ENCODE results near the gene TENM4. TPM values are rescaled to one million over a fixed set of nuclear protein-coding genes. Genes with fewer than 3 reads are reported as not detected.

TENM4 gene
- total RNA-seq, 1 donor from 2014 or later: 3.8 TPM

- Mint-ChIP-seq H3K9me3 (ENCODE audit: low read depth) (no peaks in the 10 kb centered on the region), H3K4me3 (ENCODE audit: unreplicated experiment) (no peak overlapping the region), H3K27me3 (ENCODE audit: low read depth) (peaks cover 3% of the 10 kb centered on the region), H3K4me1 (ENCODE audit: low read depth) (no peaks in the 10 kb centered on the region), H3K36me3 (ENCODE audit: low read depth) (no peaks in the 10 kb centered on the region), H3K27ac (ENCODE audit: unreplicated experiment) (no peak overlapping the region)
- DNase-seq (ENCODE audit: low spot score): no peak
- no peak for TF ChIP-seq CTCF (IDR thresholded peaks at IDR 0.05)
Observed at GRCh38 chr11:79331203-79331901, 109.5 kb downstream of the TENM4 start.

GRCh38 chr11:79330651-79331050 is 110.2 kb downstream of the TENM4 start:
- H3K9me3 Mint-ChIP-seq (ENCODE audit: low read depth): no peaks in the 10 kb centered on the region
- no peak for TF ChIP-seq CTCF (IDR thresholded peaks at IDR 0.05)

GRCh38 chr11:79329561-79329960 is 111.3 kb downstream of the TENM4 start:
- H3K9me3 Mint-ChIP-seq (ENCODE audit: low read depth): no peaks in the 10 kb centered on the region
- TF ChIP-seq CTCF (IDR thresholded peaks at IDR 0.05): no peak
- no peaks in the 10 kb centered on the region for H3K36me3 Mint-ChIP-seq (ENCODE audit: low read depth)
- H3K4me3 Mint-ChIP-seq (ENCODE audit: unreplicated experiment): no peak overlapping the region
- H3K4me1 Mint-ChIP-seq (ENCODE audit: low read depth): no peaks in the 10 kb centered on the region
- DNase-seq (ENCODE audit: low spot score): no peak
- no peak overlapping the region for H3K27ac Mint-ChIP-seq (ENCODE audit: unreplicated experiment)
- peaks cover 3% of the 10 kb centered on the region for H3K27me3 Mint-ChIP-seq (ENCODE audit: low read depth)

More at GRCh38 chr11:79330651-79331050, 110.2 kb downstream of the TENM4 start:
- no peaks in the 10 kb centered on the region for H3K36me3 Mint-ChIP-seq (ENCODE audit: low read depth)
- no peak overlapping the region for H3K4me3 Mint-ChIP-seq (ENCODE audit: unreplicated experiment)
- H3K4me1 Mint-ChIP-seq (ENCODE audit: low read depth): no peaks in the 10 kb centered on the region
- H3K27ac Mint-ChIP-seq (ENCODE audit: unreplicated experiment): no peak overlapping the region
- peaks cover 3% of the 10 kb centered on the region for H3K27me3 Mint-ChIP-seq (ENCODE audit: low read depth)
- no peak for DNase-seq (ENCODE audit: low spot score)

- no peaks in the 10 kb centered on the region for H3K9me3 Mint-ChIP-seq (ENCODE audit: low read depth)
- no peaks in the 10 kb centered on the region for H3K36me3 Mint-ChIP-seq (ENCODE audit: low read depth)
- H3K4me1 Mint-ChIP-seq (ENCODE audit: low read depth): no peaks in the 10 kb centered on the region
- DNase-seq (ENCODE audit: low spot score): no peak
- TF ChIP-seq CTCF (IDR thresholded peaks at IDR 0.05): no peak
- H3K27ac Mint-ChIP-seq (ENCODE audit: unreplicated experiment): no peak overlapping the region
- H3K4me3 Mint-ChIP-seq (ENCODE audit: unreplicated experiment): no peak overlapping the region
- peaks cover 3% of the 10 kb centered on the region for H3K27me3 Mint-ChIP-seq (ENCODE audit: low read depth)
Observed at GRCh38 chr11:79328402-79328801, 112.4 kb downstream of the TENM4 start.

- no peak for DNase-seq (ENCODE audit: low spot score)
- Mint-ChIP-seq H3K4me3 (ENCODE audit: unreplicated experiment) (no peak overlapping the region), H3K27ac (ENCODE audit: unreplicated experiment) (no peak overlapping the region), H3K36me3 (ENCODE audit: low read depth) (no peaks in the 10 kb centered on the region), H3K4me1 (ENCODE audit: low read depth) (no peaks in the 10 kb centered on the region), H3K9me3 (ENCODE audit: low read depth) (no peaks in the 10 kb centered on the region), H3K27me3 (ENCODE audit: low read depth) (peaks cover 3% of the 10 kb centered on the region)
- TF ChIP-seq CTCF (IDR thresholded peaks at IDR 0.05): no peak
Observed at GRCh38 chr11:79325851-79326250, 115.0 kb downstream of the TENM4 start.

Data from chondrocyte (in vitro differentiated cells).